SKM-1 (cell line): ENCODE results near the gene WDR48.
"Not testable (repeated sequence)": the region's sequence is repeated elsewhere in the genome, so short reads cannot be mapped to it uniquely, and the experiment has no call there.

Source experiments
- DNase-seq: peaks from one replicate; lab custom pipeline; 2025; ENCODE audit not compliant: unreplicated experiment; lab: John Stamatoyannopoulos, UW

WDR48 gene

DNA sequence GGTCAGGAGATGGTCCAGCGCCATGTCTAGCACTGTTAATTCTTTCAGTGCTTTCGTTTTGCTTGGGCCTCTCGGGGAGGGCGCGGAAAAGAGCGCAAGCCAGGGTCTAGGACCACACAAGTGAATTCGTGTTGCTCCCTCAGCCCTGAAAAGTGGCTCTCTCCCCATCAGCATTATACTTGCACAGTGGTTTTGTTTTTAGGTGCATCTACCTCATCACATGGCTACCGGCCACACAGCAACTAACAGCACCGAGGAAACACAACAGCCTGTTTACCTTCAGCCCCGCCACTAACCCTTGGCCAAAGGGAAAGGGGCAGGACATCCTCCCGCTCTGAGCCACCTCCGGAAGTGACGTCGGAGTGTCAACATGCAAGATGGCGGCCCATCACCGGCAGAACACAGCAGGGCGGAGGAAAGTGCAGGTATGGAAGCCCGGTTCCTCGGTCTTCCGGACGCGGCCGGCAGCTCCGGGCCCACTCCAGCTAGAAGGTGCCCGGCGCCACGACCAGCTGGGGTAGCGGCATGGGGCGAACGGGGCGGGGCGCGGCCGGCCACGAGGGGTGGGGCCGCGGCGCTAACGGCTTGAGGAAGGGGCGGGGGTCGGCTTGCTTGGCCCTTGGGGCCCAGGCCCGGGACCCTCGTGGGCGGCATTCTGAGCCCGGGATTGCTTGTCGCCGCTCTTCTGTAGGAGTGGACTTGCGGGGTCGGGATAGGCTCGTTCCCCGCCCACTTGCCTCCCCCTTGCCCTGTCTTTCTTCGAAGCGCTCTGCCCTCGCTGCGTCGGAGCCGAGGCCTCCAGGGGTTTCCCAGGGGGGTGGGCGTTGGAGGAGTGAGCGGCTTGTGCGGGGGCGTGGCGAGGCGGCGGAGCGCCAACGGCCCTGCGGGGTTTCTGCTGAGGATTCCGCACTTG, at the start of gene WDR48, which contains the start of gene SCN11A:
TSS of gene WDR48 (plus strand) at position 368 of the 913 bp plus-strand sequence. CDS start at position 378, 10 bp downstream.
TSS of gene SCN11A (minus strand) at position 296 of the 913 bp plus-strand sequence. CDS start 101,582 bp downstream, outside the sequence.
- peak; percentile 76 for DNase-seq

GRCh38 chr3:39005295-39005694, 46.5 kb upstream of the WDR48 start:
- no peak for DNase-seq

GRCh38 chr3:39011191-39011736, 40.6 kb upstream of the WDR48 start:
- DNase-seq = no peak

DNA sequence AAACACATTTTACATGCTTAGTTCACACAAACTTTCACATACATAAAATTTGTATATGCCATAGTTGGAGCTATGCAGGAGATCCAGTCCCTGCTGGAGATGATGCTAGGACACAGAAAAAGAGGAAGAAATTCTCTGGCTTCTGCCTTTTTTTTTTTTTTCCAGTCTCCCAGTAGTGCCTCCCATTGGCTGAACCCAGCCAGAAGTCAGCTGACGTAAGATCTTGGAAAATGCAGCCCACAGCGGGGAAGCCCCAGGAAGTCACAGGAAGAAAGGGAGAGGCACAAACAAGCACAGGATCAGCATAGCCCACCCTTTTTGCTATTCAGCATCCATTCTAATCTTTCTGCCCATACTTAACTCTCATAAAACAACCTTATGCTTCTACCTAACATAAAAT, 38.5 kb upstream of the WDR48 start:
- DNase-seq = no peak

- DNase-seq = no peak
These were observed 37.8 kb upstream of the WDR48 start for GRCh38 chr3:39013921-39014509.

DNA sequence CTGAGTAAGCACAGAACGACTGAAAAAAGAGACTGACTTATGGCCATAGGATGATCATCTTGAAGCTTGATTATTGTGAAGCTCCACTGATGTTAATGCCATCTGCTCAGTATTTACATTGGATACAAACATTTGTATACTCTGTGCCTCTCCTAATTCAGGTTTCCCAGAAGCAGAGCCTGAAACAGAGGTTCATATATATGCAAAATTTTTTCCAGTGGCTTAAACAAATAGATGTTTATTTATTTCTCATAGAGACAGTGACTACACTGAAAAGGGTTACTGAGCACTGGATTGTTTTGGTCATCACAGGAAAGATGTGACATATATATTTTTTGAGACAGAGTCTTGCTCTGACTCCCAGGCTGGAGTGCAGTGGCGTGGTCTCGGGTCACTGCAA, 36.4 kb upstream of the WDR48 start:
- DNase-seq = no peak

GRCh38 chr3:39019299-39019698, 32.5 kb upstream of the WDR48 start:
- DNase-seq = no peak

DNA sequence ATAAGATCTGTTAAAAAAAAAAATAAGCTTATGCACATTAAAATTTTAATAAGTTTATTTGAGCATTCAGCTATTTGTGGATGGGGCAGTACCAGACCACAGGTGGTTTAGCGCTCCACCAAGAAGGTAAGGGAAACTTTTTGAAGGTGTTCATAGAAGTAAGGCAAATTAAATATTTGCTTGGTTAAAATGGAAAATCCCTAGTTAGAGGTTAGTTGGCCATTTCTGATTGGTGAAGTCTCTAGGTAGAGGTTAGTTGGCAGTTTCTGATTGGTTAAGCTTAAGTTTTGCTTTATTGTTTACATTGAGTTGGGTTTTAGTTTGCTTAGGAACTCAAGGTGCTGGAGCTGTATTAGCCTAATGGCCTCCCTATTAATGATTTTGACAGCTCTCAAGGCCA, 30.8 kb upstream of the WDR48 start:
- DNase-seq = no peak

DNA sequence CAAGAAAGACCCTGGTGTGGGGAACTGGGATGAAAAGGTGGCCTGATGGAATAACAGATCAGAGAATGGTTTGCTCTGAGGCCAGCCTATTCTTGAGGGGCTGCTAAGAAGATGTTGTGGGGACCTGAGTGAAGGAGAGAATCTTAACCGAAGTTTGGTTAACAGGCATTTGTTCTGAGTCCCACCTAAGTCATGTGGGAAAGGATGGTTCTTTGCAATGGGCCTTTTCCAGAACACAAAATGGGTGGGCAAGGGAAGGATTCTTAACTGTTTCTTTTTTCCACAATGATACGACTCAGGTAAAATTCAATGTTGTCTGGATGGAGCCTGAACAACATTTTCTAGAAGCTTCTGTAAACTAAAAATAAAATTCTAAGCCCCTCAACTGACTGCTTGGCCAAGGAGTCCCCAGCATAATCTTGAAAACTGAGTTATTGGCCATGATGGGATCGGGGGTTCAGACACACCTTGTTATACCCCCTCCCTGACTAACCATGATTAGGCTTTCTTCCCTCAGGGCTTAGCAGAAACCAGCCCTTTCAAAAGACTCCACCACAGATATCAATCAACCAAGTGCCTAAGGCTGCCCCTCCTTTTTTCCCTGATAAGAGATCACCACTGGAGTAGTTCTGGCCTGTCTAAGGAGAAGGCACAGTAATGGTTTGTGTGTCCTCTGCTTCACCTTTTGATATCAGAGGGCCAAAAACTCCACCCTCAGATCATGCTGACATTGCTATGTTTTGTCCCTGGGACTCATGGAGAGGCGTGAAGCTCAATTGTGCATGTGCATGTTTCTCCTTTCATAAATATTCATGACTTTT, 30.1 kb upstream of the WDR48 start:
- no peak for DNase-seq

- DNase-seq = no peak
These were observed 29.6 kb upstream of the WDR48 start for GRCh38 chr3:39022286-39022630.

- no peak for DNase-seq
These were observed 27.3 kb upstream of the WDR48 start for GRCh38 chr3:39024497-39024896.

GRCh38 chr3:39025222-39025970, 26.4 kb upstream of the WDR48 start:
- no peak for DNase-seq

DNA sequence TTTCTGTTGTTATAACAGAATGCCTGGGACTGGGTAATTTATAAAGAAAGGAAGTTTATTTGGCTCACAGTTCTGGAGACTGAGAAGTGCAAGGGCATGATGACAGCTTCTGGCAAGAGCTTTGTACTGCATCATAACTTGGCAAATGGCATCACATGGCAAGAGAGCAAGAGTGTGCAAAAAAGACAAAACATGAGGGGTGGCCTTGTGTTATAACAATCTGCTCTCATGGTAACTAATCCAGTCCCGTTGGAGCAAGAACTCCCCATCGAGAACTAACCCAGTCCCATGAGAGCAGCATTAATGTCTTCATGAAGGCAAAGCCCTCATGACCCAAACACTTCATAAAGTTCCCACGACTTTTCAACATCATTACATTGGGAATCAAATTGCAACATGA, 23.3 kb upstream of the WDR48 start:
- DNase-seq = no peak

- no peak for DNase-seq
These were observed 22.3 kb upstream of the WDR48 start for GRCh38 chr3:39029556-39029955.

DNA sequence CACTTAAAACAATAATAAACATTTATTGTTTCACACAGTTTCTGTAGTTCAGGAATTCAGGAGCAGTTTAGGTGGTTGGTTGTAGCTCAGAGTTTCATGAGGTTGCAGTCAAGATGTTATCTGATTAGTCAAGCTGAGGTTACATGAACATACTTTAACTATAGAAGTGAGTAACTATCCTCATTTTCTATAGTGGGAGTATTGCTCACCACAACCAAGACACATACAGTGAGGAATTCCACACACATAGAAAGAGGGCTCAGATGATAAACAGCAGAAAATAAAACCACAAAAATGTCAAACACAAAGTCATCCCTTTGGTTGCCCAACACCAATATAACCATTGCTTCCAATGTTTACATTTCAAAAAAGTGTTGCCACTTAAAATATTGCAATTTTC, 13.7 kb upstream of the WDR48 start:
- no peak for DNase-seq

- peak; percentile 60 for DNase-seq
These were observed 1.8 kb upstream of the WDR48 start for GRCh38 chr3:39050029-39050428.

- DNase-seq = no peak
These were observed 767 bp downstream of the WDR48 start for GRCh38 chr3:39052583-39052982.

GRCh38 chr3:39053696-39054095, 1.9 kb downstream of the WDR48 start:
- DNase-seq = no peak

- DNase-seq = no peak
These were observed 4.3 kb downstream of the WDR48 start for GRCh38 chr3:39056151-39056550.

GRCh38 chr3:39061228-39061627, 9.4 kb downstream of the WDR48 start:
- not testable (repeated sequence) for DNase-seq

DNA sequence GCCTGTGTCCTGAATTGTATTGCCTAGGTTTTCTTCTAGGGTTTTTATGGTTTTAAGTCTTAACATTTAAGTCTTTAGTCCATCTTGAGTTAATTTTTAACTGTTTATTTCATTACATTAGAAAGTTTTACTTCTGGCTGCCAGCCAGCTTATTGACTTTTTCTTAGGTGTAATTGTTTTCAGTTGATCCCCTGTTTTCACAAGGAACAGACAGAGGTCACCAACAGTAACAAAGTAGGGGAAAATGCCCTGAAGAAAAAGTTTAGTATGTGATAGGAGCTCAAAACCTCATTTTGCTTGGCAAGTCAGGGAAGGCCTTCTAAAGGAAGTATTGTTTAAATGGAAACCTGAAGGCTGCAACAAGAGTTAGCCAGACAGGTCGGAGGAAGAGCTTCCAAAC, 10.4 kb downstream of the WDR48 start:
- DNase-seq = no peak
